ENCODE data around the gene ZNF37A. TPM values are rescaled to one million over a fixed set of nuclear protein-coding genes. Genes with fewer than 3 reads are reported as not detected.
"Not testable (repeated sequence)": the region's sequence is repeated elsewhere in the genome, so short reads cannot be mapped to it uniquely, and the experiment has no call there.

ZNF37A gene
- polyA plus RNA-seq, 1 donor (not counting 4 experiments of a cell fraction or from before 2014, with no cell fraction given), result 8.7 TPM

DNA sequence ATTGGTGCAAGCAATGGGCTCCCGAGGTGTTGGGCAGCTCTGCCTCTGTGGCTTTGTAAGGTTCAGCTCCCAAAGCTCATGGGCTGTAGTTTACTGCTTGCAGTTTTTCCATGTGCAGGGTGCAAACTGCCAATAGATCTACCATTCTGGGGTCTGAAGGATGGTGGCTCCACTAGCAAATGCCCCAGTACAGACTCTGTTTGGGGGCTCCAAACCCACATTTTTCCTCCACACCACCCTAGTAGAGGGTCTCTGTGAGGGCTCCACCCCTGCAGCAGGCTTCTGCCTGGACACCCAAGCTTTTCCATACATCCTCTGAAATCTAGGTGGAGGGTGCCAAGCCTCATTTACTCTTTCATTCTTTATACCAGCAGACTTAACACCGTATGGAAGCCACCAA, 17.4 kb upstream of the ZNF37A start:
- no peak for TF ChIP-seq EZH2 (IDR thresholded peaks at IDR 0.05; ENCODE audit: low read length)
- TF ChIP-seq CTCF (optimal IDR thresholded peaks at IDR 0.05 in 1 of 3, IDR thresholded peaks at IDR 0.05 in 1 of 3, conservative IDR thresholded peaks at IDR 0.05 in 1 of 3; ENCODE audit: extremely low read depth in 1 of 3, insufficient read depth in 2 of 3, low read length in 3 of 3), result no peak
- no peak for DNase-seq (ENCODE audit: low read depth, low spot score)
- H3K27ac ChIP-seq (ENCODE audit: control insufficient read depth, insufficient read depth, low read length), result no peak overlapping the region
- H3K9ac ChIP-seq (ENCODE audit: control insufficient read depth, extremely low read depth, insufficient read depth, low read length), result no peak overlapping the region
- no peaks in the 10 kb centered on the region for H4K20me1 ChIP-seq (ENCODE audit: control insufficient read depth, extremely low read depth, insufficient read depth, low read length)
- H3K4me3 ChIP-seq (ENCODE audit: control insufficient read depth in 2 of 3, extremely low read depth in 1 of 3, insufficient read depth in 2 of 3, low read depth in 1 of 3, low read length in 3 of 3), result no peak overlapping the region
- no peaks in the 10 kb centered on the region for H3K79me2 ChIP-seq (ENCODE audit: control insufficient read depth, insufficient read depth, low read length)
- no peaks in the 10 kb centered on the region for H3K36me3 ChIP-seq (ENCODE audit: control insufficient read depth in 2 of 2, extremely low read depth in 1 of 2, insufficient read depth in 2 of 2, low read length in 2 of 2)
- no peak overlapping the region for H2AFZ ChIP-seq (ENCODE audit: control insufficient read depth, low read length)
- H3K9me3 ChIP-seq (ENCODE audit: control insufficient read depth, low read depth, low read length), result no peaks in the 10 kb centered on the region
- dilution Hi-C loops (cut with MboI; ENCODE audit: extremely low pct_ligation_motif_present, low sequenced_read_pairs), result no loop called here
- H3K4me1 ChIP-seq (ENCODE audit: control insufficient read depth, extremely low read depth, insufficient read depth, low read length), result no peaks in the 10 kb centered on the region
- H3K27me3 ChIP-seq (ENCODE audit: control insufficient read depth, extremely low read depth, insufficient read depth, low read length), result no peaks in the 10 kb centered on the region
- no peak for FAIRE-seq
- H3K9me1 ChIP-seq (ENCODE audit: control insufficient read depth, extremely low read depth, insufficient read depth, low read length), result no peaks in the 10 kb centered on the region
- no peak overlapping the region for H3K4me2 ChIP-seq (ENCODE audit: control insufficient read depth, extremely low read depth, insufficient read depth, low read depth, low read length)

DNA sequence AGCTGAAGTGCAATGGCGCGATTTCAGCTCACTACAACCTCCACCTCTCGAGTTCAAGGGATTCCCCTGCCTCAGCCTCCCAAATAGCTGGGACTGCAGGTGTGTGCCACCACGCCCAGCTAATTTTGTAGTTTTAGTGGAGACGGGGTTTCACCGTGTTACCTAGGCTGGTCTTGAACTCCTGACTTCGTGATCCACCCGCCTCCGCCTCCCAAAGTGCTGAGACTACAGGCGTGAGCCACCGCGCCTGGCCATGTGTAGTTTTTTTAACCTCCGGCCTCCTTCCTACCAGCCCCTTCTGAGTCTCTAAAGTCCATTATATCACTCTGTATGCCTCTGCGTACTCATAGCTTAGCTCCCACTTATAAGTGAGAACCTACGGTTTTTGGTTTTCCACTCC, 819 bp upstream of the ZNF37A start:
- H3K4me3 ChIP-seq (ENCODE audit: control insufficient read depth in 2 of 3, extremely low read depth in 1 of 3, insufficient read depth in 2 of 3, low read depth in 1 of 3, low read length in 3 of 3), result peak overlapping the region in 2 of 3 experiments; percentile 73 to 76
- H3K27me3 ChIP-seq (ENCODE audit: control insufficient read depth, extremely low read depth, insufficient read depth, low read length); H3K9me1 ChIP-seq (ENCODE audit: control insufficient read depth, extremely low read depth, insufficient read depth, low read length); H3K9ac ChIP-seq (ENCODE audit: control insufficient read depth, extremely low read depth, insufficient read depth, low read length); H4K20me1 ChIP-seq (ENCODE audit: control insufficient read depth, extremely low read depth, insufficient read depth, low read length); H3K36me3 ChIP-seq (ENCODE audit: control insufficient read depth in 2 of 2, extremely low read depth in 1 of 2, insufficient read depth in 2 of 2, low read length in 2 of 2); H3K4me1 ChIP-seq (ENCODE audit: control insufficient read depth, extremely low read depth, insufficient read depth, low read length); DNase-seq (ENCODE audit: low read depth, low spot score); dilution Hi-C loops (cut with MboI; ENCODE audit: extremely low pct_ligation_motif_present, low sequenced_read_pairs); H3K9me3 ChIP-seq (ENCODE audit: control insufficient read depth, low read depth, low read length); H3K27ac ChIP-seq (ENCODE audit: control insufficient read depth, insufficient read depth, low read length); FAIRE-seq: not testable (repeated sequence)
- H3K79me2 ChIP-seq (ENCODE audit: control insufficient read depth, insufficient read depth, low read length), result peaks cover 13% of the 10 kb centered on the region
- H3K4me2 ChIP-seq (ENCODE audit: control insufficient read depth, extremely low read depth, insufficient read depth, low read depth, low read length), result peak overlapping the region; percentile 90
- peak overlapping the region; percentile 95 for H2AFZ ChIP-seq (ENCODE audit: control insufficient read depth, low read length)

- peak overlapping the region; percentile 90 for H3K4me2 ChIP-seq (ENCODE audit: control insufficient read depth, extremely low read depth, insufficient read depth, low read depth, low read length)
- peak overlapping the region; percentile 95 for H2AFZ ChIP-seq (ENCODE audit: control insufficient read depth, low read length)
- H3K79me2 ChIP-seq (ENCODE audit: control insufficient read depth, insufficient read depth, low read length), result peaks cover 13% of the 10 kb centered on the region
- H3K9me1 ChIP-seq (ENCODE audit: control insufficient read depth, extremely low read depth, insufficient read depth, low read length), result no peaks in the 10 kb centered on the region
- DNase-seq (ENCODE audit: low read depth, low spot score) (no peak), FAIRE-seq (no peak)
- no peaks in the 10 kb centered on the region for H3K27me3 ChIP-seq (ENCODE audit: control insufficient read depth, extremely low read depth, insufficient read depth, low read length)
- H4K20me1 ChIP-seq (ENCODE audit: control insufficient read depth, extremely low read depth, insufficient read depth, low read length), result no peaks in the 10 kb centered on the region
- peak overlapping the region; percentile 22 for H3K9ac ChIP-seq (ENCODE audit: control insufficient read depth, extremely low read depth, insufficient read depth, low read length)
- H3K4me1 ChIP-seq (ENCODE audit: control insufficient read depth, extremely low read depth, insufficient read depth, low read length), result no peaks in the 10 kb centered on the region
- H3K4me3 ChIP-seq (ENCODE audit: control insufficient read depth in 2 of 3, extremely low read depth in 1 of 3, insufficient read depth in 2 of 3, low read depth in 1 of 3, low read length in 3 of 3), result peak overlapping the region; percentile 73 to 93 (median 76)
- no peaks in the 10 kb centered on the region for H3K9me3 ChIP-seq (ENCODE audit: control insufficient read depth, low read depth, low read length)
- H3K36me3 ChIP-seq (ENCODE audit: control insufficient read depth in 2 of 2, extremely low read depth in 1 of 2, insufficient read depth in 2 of 2, low read length in 2 of 2), result peaks cover 2 to 3% of the 10 kb centered on the region in 2 experiments
- TF ChIP-seq EZH2 (IDR thresholded peaks at IDR 0.05; ENCODE audit: low read length), result no peak
- TF ChIP-seq CTCF (optimal IDR thresholded peaks at IDR 0.05 in 1 of 3, IDR thresholded peaks at IDR 0.05 in 1 of 3, conservative IDR thresholded peaks at IDR 0.05 in 1 of 3; ENCODE audit: extremely low read depth in 1 of 3, insufficient read depth in 2 of 3, low read length in 3 of 3), result no peak
- H3K27ac ChIP-seq (ENCODE audit: control insufficient read depth, insufficient read depth, low read length), result no peak overlapping the region
- dilution Hi-C loops (cut with MboI; ENCODE audit: extremely low pct_ligation_motif_present, low sequenced_read_pairs), result no loop called here
Observed at GRCh38 chr10:38093816-38094157, 350 bp upstream of the ZNF37A start.
